MCF 10A (cell line): ENCODE results near the gene MPC2. TPM values are rescaled to one million over a fixed set of nuclear protein-coding genes. Genes with fewer than 3 reads are reported as not detected.

Experiments
- BruUV-seq: library from RNA; stranded (reverse); fragments of 400-500 nt; replicated peaks from 2 replicates; lab custom pipeline; 2021; lab: Mats Ljungman, UMichigan
- CTCF ChIA-PET: fragments of 300-600 bp; sonication (Branson Sonifier 250); formaldehyde crosslinking; extraction: SDS; loops from one replicate; lab custom pipeline; 2021; ENCODE audit warnings: antibody characterized with exemption, inconsistent platforms; lab: Yijun Ruan, JAX
- POLR2A ChIA-PET: fragments of 300-600, 350-650 bp; sonication (Branson Sonifier 250); formaldehyde crosslinking; extraction: SDS; loops from one replicate; lab custom pipeline; 2020; ENCODE audit warnings: antibody characterized with exemption, inconsistent platforms; lab: Yijun Ruan, JAX
- DNase-seq: peaks from one replicate; pipeline ENCODE4 v3.0.0-alpha.2; 2018; ENCODE audit not compliant: unreplicated experiment
- H3K27ac Mint-ChIP-seq: one replicate; pipeline ENCODE4 v1.8.0; 2022; ENCODE audit warnings: mild to moderate bottlenecking, low read depth, mixed read lengths; ENCODE audit not compliant: unreplicated experiment
- H3K27me3 Mint-ChIP-seq: one replicate; pipeline ENCODE4 v1.8.0; 2022; ENCODE audit warnings: mixed read lengths; ENCODE audit not compliant: insufficient read depth, unreplicated experiment
- H3K36me3 Mint-ChIP-seq: one replicate; pipeline ENCODE4 v1.8.0; 2022; ENCODE audit warnings: mild to moderate bottlenecking, moderate library complexity, mixed read lengths; ENCODE audit not compliant: insufficient read depth, unreplicated experiment
- H3K4me1 Mint-ChIP-seq: one replicate; pipeline ENCODE4 v1.8.0; 2022; ENCODE audit warnings: mixed read lengths; ENCODE audit not compliant: insufficient read depth, unreplicated experiment
- H3K4me3 Mint-ChIP-seq: one replicate; pipeline ENCODE4 v1.8.0; 2022; ENCODE audit warnings: mild to moderate bottlenecking, moderate library complexity, mixed read lengths; ENCODE audit not compliant: unreplicated experiment
- H3K9me3 Mint-ChIP-seq: one replicate; pipeline ENCODE4 v1.8.0; 2022; ENCODE audit warnings: mixed read lengths; ENCODE audit not compliant: unreplicated experiment
- intact Hi-C: fragments of 100-400 bp; cut with micrococcal nuclease; formaldehyde crosslinking; loops from 2 replicates; pipeline ENCODE4 v1.14.1; 2022
- total RNA-seq: library from RNA; stranded (reverse); gene quantifications from 2 replicates; pipeline ENCODE4 v1.2.3, GENCODE V29; 2022
- TF ChIP-seq, protein P1 (sequence below): fragments of 200-600 bp; IDR thresholded peaks from one replicate; pipeline ENCODE4 v1.8.0; 2022; ENCODE audit warnings: antibody characterized with exemption, mild to moderate bottlenecking; ENCODE audit not compliant: unreplicated experiment

The MPC2 gene
- total RNA-seq, 1 experiment from 2014 or later, result 108 TPM

GRCh38 chr1:167927046-167927754 is 9.7 kb downstream of the MPC2 start:
- no peaks in the 10 kb centered on the region for H3K36me3 Mint-ChIP-seq
- POLR2A ChIA-PET, result interaction anchor here (0.6 to 4.8 kb wide), 5 partner anchors 8 to 420 kb away, joined by 3 to 49 read pairs (median 4); partner anchors contain the start of genes DCAF6 and MPC2
- no peak for DNase-seq

GRCh38 chr1:167926486-167926997 is 10.3 kb downstream of the MPC2 start:
- no TSS peak for BruUV-seq
- peaks cover 19% of the 10 kb centered on the region for H3K4me1 Mint-ChIP-seq

More at GRCh38 chr1:167927046-167927754, 9.7 kb downstream of the MPC2 start:
- CTCF ChIA-PET, result interaction anchor here (0.9 to 1.1 kb wide), 5 partner anchors 9 to 79 kb away, joined by 3 to 5 read pairs (median 3); partner anchors contain the start of gene ADCY10
- intact Hi-C loops, result no loop called here
- H3K9me3 Mint-ChIP-seq, result no peaks in the 10 kb centered on the region
- no peaks in the 10 kb centered on the region for H3K27me3 Mint-ChIP-seq
- TF ChIP-seq, protein P1, sequence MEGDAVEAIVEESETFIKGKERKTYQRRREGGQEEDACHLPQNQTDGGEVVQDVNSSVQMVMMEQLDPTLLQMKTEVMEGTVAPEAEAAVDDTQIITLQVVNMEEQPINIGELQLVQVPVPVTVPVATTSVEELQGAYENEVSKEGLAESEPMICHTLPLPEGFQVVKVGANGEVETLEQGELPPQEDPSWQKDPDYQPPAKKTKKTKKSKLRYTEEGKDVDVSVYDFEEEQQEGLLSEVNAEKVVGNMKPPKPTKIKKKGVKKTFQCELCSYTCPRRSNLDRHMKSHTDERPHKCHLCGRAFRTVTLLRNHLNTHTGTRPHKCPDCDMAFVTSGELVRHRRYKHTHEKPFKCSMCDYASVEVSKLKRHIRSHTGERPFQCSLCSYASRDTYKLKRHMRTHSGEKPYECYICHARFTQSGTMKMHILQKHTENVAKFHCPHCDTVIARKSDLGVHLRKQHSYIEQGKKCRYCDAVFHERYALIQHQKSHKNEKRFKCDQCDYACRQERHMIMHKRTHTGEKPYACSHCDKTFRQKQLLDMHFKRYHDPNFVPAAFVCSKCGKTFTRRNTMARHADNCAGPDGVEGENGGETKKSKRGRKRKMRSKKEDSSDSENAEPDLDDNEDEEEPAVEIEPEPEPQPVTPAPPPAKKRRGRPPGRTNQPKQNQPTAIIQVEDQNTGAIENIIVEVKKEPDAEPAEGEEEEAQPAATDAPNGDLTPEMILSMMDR, result no peak
- no peak overlapping the region for H3K4me3 Mint-ChIP-seq
- no TSS peak for BruUV-seq
- peaks cover 15% of the 10 kb centered on the region for H3K4me1 Mint-ChIP-seq
- H3K27ac Mint-ChIP-seq, result no peak overlapping the region

DNA sequence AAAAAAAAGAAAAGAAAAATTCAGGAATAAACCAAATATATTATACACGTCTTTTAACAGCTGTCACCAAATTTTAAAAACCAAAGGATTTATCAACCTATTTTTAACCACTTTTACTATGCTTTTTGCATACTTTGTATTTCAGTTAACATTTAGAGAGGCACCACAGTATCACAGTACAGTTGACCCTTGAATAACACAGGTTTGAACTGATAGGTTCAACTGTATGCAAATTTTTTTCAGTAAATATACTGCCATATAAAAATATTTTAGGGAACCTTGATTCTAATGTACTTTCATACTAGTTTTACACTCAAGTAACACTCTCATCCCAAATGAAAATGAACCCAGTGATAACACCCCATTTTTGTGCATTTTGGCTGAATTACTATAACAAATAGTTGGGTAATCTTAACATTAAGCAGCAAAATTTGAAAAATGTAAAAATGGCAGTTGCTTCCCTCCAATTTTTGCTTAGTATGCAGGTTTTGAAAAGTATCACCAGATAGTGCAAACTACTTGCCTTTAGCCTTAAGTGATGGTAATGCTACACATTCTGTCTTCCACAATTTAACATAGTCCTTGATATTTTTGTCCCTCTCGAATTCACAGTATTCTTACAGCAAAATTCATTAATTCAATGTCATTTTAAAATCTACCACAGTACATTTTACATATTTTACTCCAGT is 12.2 kb downstream of the MPC2 start:
- Mint-ChIP-seq H3K4me3 (no peak overlapping the region), H3K27ac (no peak overlapping the region), H3K9me3 (no peaks in the 10 kb centered on the region), H3K36me3 (no peaks in the 10 kb centered on the region), H3K4me1 (peaks cover 19% of the 10 kb centered on the region), H3K27me3 (no peaks in the 10 kb centered on the region)
- no TSS peak for BruUV-seq
- TF ChIP-seq, protein P1, result no peak
- no peak for DNase-seq
- POLR2A ChIA-PET, result interaction anchor here (0.6 to 4.8 kb wide), 3 partner anchors 11 to 205 kb away, joined by 3 to 49 read pairs (median 6); partner anchors contain the start of genes ADCY10, DCAF6 and MPC2
- CTCF ChIA-PET, result no interaction called here
- intact Hi-C loops, result no loop called here

More at GRCh38 chr1:167926486-167926997, 10.3 kb downstream of the MPC2 start:
- DNase-seq, result no peak
- POLR2A ChIA-PET, result interaction anchor here (0.6 to 4.8 kb wide), 3 partner anchors 9 to 420 kb away, joined by 3 to 49 read pairs (median 4); partner anchors contain the start of genes DCAF6 and MPC2
- Mint-ChIP-seq H3K9me3 (no peaks in the 10 kb centered on the region), H3K36me3 (no peaks in the 10 kb centered on the region), H3K4me3 (no peak overlapping the region), H3K27ac (no peak overlapping the region), H3K27me3 (no peaks in the 10 kb centered on the region)
- TF ChIP-seq, protein P1, result no peak
- intact Hi-C loops, result no loop called here
- CTCF ChIA-PET, result interaction anchor here (0.6 to 1.0 kb wide), 2 partner anchors 13 to 87 kb away, joined by 3 to 4 read pairs; partner anchors contain the start of gene ADCY10

DNA sequence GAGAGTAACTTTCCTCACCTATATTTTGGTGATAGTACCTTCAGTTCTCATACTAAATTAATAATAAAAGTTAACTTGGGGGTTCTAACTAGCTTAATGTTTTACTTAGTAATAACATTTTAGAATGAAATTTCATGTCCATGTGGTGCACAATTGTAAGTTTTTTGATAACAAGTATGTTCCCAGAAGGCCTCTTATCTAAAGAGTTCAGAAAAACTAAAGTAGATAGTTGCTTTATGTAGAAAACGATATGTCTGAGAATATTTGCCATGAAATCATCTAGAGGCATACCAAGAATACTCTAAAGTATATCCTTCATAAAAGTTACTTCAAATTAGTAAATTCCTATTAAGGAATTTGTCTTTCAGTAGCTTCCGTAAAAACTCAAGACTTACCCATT is 12.8 kb downstream of the MPC2 start:
- TF ChIP-seq, protein P1, result no peak
- Mint-ChIP-seq H3K36me3 (no peaks in the 10 kb centered on the region), H3K27ac (peak overlapping the region; percentile 80), H3K4me3 (no peak overlapping the region), H3K27me3 (no peaks in the 10 kb centered on the region), H3K4me1 (peaks cover 19% of the 10 kb centered on the region), H3K9me3 (no peaks in the 10 kb centered on the region)
- BruUV-seq, result no TSS peak
- POLR2A ChIA-PET, result interaction anchor here (1.8 to 4.8 kb wide), 2 partner anchors 11 kb away, joined by 6 to 49 read pairs; partner anchors contain the start of genes ADCY10, DCAF6 and MPC2
- intact Hi-C loops, result no loop called here
- DNase-seq, result no peak
- CTCF ChIA-PET, result interaction anchor here (0.9 kb wide), 1 partner anchor 137 kb away, joined by 3 read pairs; no protein-coding TSS in a partner anchor
